Vagina (tissue), 2 donors: ENCODE results near the gene YPEL1. TPM values are rescaled to one million over a fixed set of nuclear protein-coding genes. Genes with fewer than 3 reads are reported as not detected.
A peak's percentile ranks its signal among the peaks of the same experiment; 100 is the strongest.

Experiments
- DNase-seq, 2 donors: peaks; one replicate each; pipeline ENCODE4 v3.0.0-alpha.2; 2017; ENCODE audit errors: extremely low spot score in 2 of 2
- H3K27ac ChIP-seq: fragments of 200-600 bp; sonication (generic); one replicate; pipeline ENCODE4 v1.5.1; 2019
- H3K27me3 ChIP-seq: fragments of 200-600 bp; sonication (generic); one replicate; pipeline ENCODE4 v1.5.1; 2019
- H3K36me3 ChIP-seq, 2 donors: fragments of 200-600 bp; sonication (generic); one replicate each; pipeline ENCODE4 v1.5.1; 2017 to 2019
- H3K4me1 ChIP-seq: fragments of 200-600 bp; sonication (generic); one replicate; pipeline ENCODE4 v1.5.1; 2019
- H3K4me3 ChIP-seq, 2 donors: fragments of 200-600 bp; sonication (generic); 1 replicate in 1 of 2; 2 replicates in 1 of 2; pipeline ENCODE4 v1.5.1; 2016 to 2019
- H3K9me3 ChIP-seq: fragments of 200-600 bp; sonication (generic); one replicate; pipeline ENCODE4 v1.5.1; 2019
- POLR2A ChIP-seq, 2 donors: fragments of 450-650 bp; IDR thresholded peaks; one replicate each; pipeline ENCODE4 v1.6.1; 2017; ENCODE audit warnings: antibody characterized with exemption in 2 of 2, mild to moderate bottlenecking in 2 of 2, moderate library complexity in 2 of 2
- POLR2AphosphoS5 ChIP-seq, 2 donors: sonication (generic); formaldehyde crosslinking; IDR thresholded peaks; one replicate each; pipeline ENCODE4 v1.9.0; 2017; ENCODE audit warnings: antibody characterized with exemption in 2 of 2, mild to moderate bottlenecking in 2 of 2, low read depth in 1 of 2; ENCODE audit not compliant: insufficient read depth in 1 of 2
- intact Hi-C: fragments of 100-400 bp; cut with DNase I; formaldehyde crosslinking; loops from one replicate; pipeline ENCODE4 v1.15.1; 2023
- total RNA-seq: library from RNA; depleted of rRNA; stranded (reverse); fragments of >200 nt; gene quantifications from one replicate; pipeline ENCODE4 v1.2.3, GENCODE V29; 2016
- TF ChIP-seq, protein P1 (sequence below), 3 experiments: fragments of 450-650 bp in 2 of 3; fragments of 200-600 bp in 1 of 3; sonication (generic) in 1 of 3; IDR thresholded peaks; one replicate each; pipeline ENCODE4 v1.5.1; 2017 to 2019; ENCODE audit warnings: antibody characterized with exemption in 3 of 3, mild to moderate bottlenecking in 2 of 3, moderate library complexity in 2 of 3

The YPEL1 gene
- total RNA-seq, 1 donor from 2014 or later, result 4.9 TPM

DNA sequence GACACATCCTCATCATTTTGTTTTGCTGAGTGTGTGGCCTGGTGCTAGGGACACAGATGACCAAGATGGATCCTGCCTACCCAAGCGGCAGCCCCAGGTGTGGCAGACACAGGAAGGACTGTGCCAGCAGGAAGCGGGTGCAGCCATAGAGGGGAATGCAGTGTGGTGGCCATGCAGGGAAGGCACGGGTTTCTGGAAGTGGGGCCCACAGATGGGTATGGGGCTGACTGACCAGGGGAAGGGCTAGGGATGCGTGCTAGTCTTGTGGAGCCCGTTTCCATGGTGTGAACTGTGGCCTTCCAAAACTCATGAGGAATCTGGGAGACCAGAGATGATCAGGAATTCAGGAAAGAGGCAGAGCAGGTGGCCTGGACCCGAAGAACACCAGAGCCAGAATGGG lies 33.5 kb downstream of the YPEL1 start:
- Histone ChIP-seq H3K9me3 (no peaks in the 10 kb centered on the region), H3K4me3 (no peak overlapping the region), H3K36me3 (peaks cover 0 to 1% of the 10 kb centered on the region in 2 donors), H3K27ac (no peak overlapping the region), H3K27me3 (no peaks in the 10 kb centered on the region), H3K4me1 (no peaks in the 10 kb centered on the region)
- TF ChIP-seq, protein P1, sequence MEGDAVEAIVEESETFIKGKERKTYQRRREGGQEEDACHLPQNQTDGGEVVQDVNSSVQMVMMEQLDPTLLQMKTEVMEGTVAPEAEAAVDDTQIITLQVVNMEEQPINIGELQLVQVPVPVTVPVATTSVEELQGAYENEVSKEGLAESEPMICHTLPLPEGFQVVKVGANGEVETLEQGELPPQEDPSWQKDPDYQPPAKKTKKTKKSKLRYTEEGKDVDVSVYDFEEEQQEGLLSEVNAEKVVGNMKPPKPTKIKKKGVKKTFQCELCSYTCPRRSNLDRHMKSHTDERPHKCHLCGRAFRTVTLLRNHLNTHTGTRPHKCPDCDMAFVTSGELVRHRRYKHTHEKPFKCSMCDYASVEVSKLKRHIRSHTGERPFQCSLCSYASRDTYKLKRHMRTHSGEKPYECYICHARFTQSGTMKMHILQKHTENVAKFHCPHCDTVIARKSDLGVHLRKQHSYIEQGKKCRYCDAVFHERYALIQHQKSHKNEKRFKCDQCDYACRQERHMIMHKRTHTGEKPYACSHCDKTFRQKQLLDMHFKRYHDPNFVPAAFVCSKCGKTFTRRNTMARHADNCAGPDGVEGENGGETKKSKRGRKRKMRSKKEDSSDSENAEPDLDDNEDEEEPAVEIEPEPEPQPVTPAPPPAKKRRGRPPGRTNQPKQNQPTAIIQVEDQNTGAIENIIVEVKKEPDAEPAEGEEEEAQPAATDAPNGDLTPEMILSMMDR (IDR thresholded peaks at IDR 0.05), result no peak
- TF ChIP-seq POLR2AphosphoS5 (IDR thresholded peaks at IDR 0.05; ENCODE audit: insufficient read depth in 1 of 2, low read depth in 1 of 2) (no peak), POLR2A (IDR thresholded peaks at IDR 0.05) (no peak)
- DNase-seq, result no peak
- intact Hi-C loops, result no loop called here

DNA sequence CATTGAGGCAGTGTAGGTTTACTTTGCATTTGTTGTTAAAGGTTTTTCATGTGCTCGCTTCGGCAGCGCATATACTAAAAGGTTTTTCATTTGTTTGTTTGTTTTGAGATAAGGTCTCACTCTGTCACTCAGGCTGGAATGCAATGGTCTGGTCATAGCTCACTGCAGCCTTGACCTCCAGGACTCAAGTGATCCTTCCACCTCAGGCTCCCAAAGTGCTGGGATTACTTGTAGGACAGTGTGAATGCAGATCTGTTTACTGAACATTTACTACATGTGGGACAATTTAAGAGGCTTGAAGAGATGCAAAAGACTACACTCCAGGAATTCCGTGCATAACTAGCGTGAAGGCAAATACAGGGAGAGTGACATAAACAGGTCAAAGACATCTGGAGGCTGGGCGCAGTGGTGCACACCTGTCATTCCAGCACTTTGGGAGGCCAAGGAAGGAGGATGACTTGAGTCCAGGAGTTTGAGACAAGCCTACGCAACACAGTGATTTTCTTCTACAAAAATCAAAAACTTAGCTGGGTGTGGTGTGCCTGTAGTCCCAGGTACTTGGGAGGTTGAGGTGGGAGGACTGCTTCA lies 34.1 kb downstream of the YPEL1 start:
- Histone ChIP-seq H3K9me3 (no peaks in the 10 kb centered on the region), H3K27me3 (no peaks in the 10 kb centered on the region), H3K4me1 (no peaks in the 10 kb centered on the region), H3K27ac (no peak overlapping the region), H3K4me3 (no peak overlapping the region), H3K36me3 (peaks cover 0 to 7% of the 10 kb centered on the region in 2 donors)
- DNase-seq, result no peak
- intact Hi-C loops, result no loop called here
- TF ChIP-seq, protein P1 (IDR thresholded peaks at IDR 0.05), result no peak
- no peak for TF ChIP-seq POLR2A (IDR thresholded peaks at IDR 0.05)
- no peak for TF ChIP-seq POLR2AphosphoS5 (IDR thresholded peaks at IDR 0.05; ENCODE audit: insufficient read depth in 1 of 2, low read depth in 1 of 2)

GRCh38 chr22:21700822-21701221 lies 34.8 kb downstream of the YPEL1 start:
- no peak overlapping the region for H3K27ac ChIP-seq
- TF ChIP-seq, protein P1 (IDR thresholded peaks at IDR 0.05), result no peak
- no peak for TF ChIP-seq POLR2A (IDR thresholded peaks at IDR 0.05)
- no peak for TF ChIP-seq POLR2AphosphoS5 (IDR thresholded peaks at IDR 0.05; ENCODE audit: insufficient read depth in 1 of 2, low read depth in 1 of 2)
- DNase-seq, result no peak
- no peaks in the 10 kb centered on the region for H3K9me3 ChIP-seq
- no peaks in the 10 kb centered on the region for H3K4me1 ChIP-seq
- no peak overlapping the region for H3K4me3 ChIP-seq
- H3K36me3 ChIP-seq, result peaks cover 0 to 14% of the 10 kb centered on the region in 2 donors
- intact Hi-C loops, result no loop called here
- no peaks in the 10 kb centered on the region for H3K27me3 ChIP-seq

- Histone ChIP-seq H3K9me3 (no peaks in the 10 kb centered on the region), H3K27ac (peak overlapping the region; percentile 5), H3K36me3 (peaks cover 0 to 23% of the 10 kb centered on the region in 2 donors), H3K4me1 (no peaks in the 10 kb centered on the region), H3K27me3 (no peaks in the 10 kb centered on the region), H3K4me3 (no peak overlapping the region)
- intact Hi-C loops, result no loop called here
- TF ChIP-seq, protein P1 (IDR thresholded peaks at IDR 0.05), result no peak
- TF ChIP-seq POLR2A (IDR thresholded peaks at IDR 0.05) (no peak), POLR2AphosphoS5 (IDR thresholded peaks at IDR 0.05; ENCODE audit: insufficient read depth in 1 of 2, low read depth in 1 of 2) (no peak)
- DNase-seq, result no peak
Measured at GRCh38 chr22:21699643-21700042, 36.0 kb downstream of the YPEL1 start.
